Colonic mucosa (tissue), 4 donors: ENCODE results near the gene ARID1B. TPM values are rescaled to one million over a fixed set of nuclear protein-coding genes. Genes with fewer than 3 reads are reported as not detected.

ENCODE experiments used
- DNase-seq: peaks from one replicate; pipeline ENCODE4 v3.0.0-alpha.2; 2020
- H3K27ac ChIP-seq: fragments of 200-600 bp; one replicate; pipeline ENCODE4 v1.8.0; 2021
- H3K27me3 ChIP-seq: fragments of 200-600 bp; one replicate; pipeline ENCODE4 v1.8.0; 2021
- H3K36me3 ChIP-seq: fragments of 200-600 bp; one replicate; pipeline ENCODE4 v1.8.0; 2021
- H3K4me1 ChIP-seq: fragments of 200-600 bp; one replicate; pipeline ENCODE4 v1.8.0; 2021; ENCODE audit warnings: mild to moderate bottlenecking
- H3K4me3 ChIP-seq: fragments of 200-600 bp; one replicate; pipeline ENCODE4 v1.8.0; 2021
- H3K9ac ChIP-seq, 2 donors: one replicate each; pipeline ENCODE4 v1.7.0; 2013; ENCODE audit warnings: control low read depth in 2 of 2, low read depth in 2 of 2, low read length in 2 of 2
- H3K9me3 ChIP-seq: fragments of 200-600 bp; one replicate; pipeline ENCODE4 v1.8.0; 2021
- intact Hi-C: fragments of 100-400 bp; cut with DNase I; formaldehyde crosslinking; loops from one replicate; pipeline ENCODE4 v1.14.1; 2022
- total RNA-seq, 2 donors: library from RNA; stranded (reverse); fragmentation: NEBNext Ultra II Directional in 1 of 2; extraction: Animal tissue kit (Norgen Biotek cat#: 25700) in 1 of 2; gene quantifications; one replicate each; pipeline ENCODE4 v1.2.1, GENCODE V29; 2021
- TF ChIP-seq, protein P1 (sequence below): fragments of 200-600 bp; IDR thresholded peaks from one replicate; pipeline ENCODE4 v1.8.0; 2022; ENCODE audit warnings: antibody characterized with exemption, mild to moderate bottlenecking
- donor health status: healthy.
- donor health status: DM: no; HTN: no; CAD: no.
- donor health status: DM: no; HTN: no; CAD: no.

Gene ARID1B
- total RNA-seq, 2 donors from 2014 or later: 61.3 to 71.5 TPM

DNA sequence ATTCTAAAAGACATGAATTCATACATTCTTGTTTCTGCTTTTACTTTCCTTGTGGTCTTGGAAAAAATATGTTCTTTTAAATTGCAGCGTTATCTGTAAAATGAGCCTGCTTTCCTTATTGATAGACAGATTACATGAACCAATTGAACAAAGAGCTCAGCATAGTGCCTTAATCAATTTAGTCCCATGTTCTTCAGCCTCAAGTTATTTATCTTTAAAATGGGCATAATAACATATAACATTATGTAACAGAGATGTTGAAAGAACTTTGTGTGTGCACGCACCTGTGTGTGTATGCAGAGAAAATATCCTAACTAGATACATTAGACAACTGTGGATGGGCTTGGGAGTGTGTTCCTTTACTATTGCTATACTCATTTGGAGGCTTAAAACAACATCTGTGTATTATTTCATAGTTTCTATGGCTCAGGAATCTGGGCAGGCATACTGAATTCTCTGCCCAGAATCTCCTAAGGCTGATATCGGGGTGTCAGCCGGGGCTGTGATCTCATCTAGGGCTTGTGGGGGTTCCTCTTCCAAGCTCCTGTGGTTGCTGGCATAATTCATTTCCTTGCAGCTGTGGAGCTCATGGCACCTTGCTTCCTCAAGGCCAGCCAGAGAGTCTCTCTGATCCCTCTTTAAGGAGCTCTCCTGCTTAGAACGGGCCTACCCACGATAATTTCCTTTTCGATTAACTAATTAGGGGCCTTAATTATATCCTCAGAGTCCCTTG lies 194.1 kb downstream of the ARID1B start:
- no peaks in the 10 kb centered on the region for H3K4me1 ChIP-seq
- TF ChIP-seq, protein P1, sequence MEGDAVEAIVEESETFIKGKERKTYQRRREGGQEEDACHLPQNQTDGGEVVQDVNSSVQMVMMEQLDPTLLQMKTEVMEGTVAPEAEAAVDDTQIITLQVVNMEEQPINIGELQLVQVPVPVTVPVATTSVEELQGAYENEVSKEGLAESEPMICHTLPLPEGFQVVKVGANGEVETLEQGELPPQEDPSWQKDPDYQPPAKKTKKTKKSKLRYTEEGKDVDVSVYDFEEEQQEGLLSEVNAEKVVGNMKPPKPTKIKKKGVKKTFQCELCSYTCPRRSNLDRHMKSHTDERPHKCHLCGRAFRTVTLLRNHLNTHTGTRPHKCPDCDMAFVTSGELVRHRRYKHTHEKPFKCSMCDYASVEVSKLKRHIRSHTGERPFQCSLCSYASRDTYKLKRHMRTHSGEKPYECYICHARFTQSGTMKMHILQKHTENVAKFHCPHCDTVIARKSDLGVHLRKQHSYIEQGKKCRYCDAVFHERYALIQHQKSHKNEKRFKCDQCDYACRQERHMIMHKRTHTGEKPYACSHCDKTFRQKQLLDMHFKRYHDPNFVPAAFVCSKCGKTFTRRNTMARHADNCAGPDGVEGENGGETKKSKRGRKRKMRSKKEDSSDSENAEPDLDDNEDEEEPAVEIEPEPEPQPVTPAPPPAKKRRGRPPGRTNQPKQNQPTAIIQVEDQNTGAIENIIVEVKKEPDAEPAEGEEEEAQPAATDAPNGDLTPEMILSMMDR: no peak
- no peak for DNase-seq
- H3K9me3 ChIP-seq: no peaks in the 10 kb centered on the region
- intact Hi-C loops: no loop called here
- no peak overlapping the region for H3K4me3 ChIP-seq
- no peak overlapping the region for H3K27ac ChIP-seq
- H3K9ac ChIP-seq: no peak overlapping the region
- no peaks in the 10 kb centered on the region for H3K36me3 ChIP-seq
- H3K27me3 ChIP-seq: no peaks in the 10 kb centered on the region

DNA sequence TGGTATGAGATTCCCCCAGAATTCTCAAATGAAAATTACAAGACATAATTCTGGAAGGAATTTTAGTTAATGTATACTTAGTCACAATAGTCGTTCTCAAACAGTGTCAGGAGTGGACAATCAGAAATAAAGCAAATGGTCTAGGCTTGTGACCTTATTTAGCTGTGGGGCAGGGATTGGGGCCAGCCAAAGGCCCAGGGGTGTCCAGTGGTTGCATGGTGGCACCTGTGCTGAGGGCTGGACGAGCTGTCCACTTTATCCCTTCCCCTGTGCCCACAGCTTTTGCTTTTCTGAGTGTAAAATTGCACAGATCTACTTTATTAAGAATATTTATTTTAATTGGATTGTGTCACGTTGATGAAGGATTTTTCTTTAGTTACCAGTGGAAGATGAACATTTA lies 195.0 kb downstream of the ARID1B start:
- no peak for DNase-seq
- Histone ChIP-seq H3K27ac (no peak overlapping the region), H3K27me3 (no peaks in the 10 kb centered on the region), H3K4me1 (no peaks in the 10 kb centered on the region), H3K36me3 (no peaks in the 10 kb centered on the region), H3K9me3 (no peaks in the 10 kb centered on the region), H3K4me3 (no peak overlapping the region), H3K9ac (no peak overlapping the region)
- intact Hi-C loops: no loop called here
- TF ChIP-seq, protein P1: no peak

DNA sequence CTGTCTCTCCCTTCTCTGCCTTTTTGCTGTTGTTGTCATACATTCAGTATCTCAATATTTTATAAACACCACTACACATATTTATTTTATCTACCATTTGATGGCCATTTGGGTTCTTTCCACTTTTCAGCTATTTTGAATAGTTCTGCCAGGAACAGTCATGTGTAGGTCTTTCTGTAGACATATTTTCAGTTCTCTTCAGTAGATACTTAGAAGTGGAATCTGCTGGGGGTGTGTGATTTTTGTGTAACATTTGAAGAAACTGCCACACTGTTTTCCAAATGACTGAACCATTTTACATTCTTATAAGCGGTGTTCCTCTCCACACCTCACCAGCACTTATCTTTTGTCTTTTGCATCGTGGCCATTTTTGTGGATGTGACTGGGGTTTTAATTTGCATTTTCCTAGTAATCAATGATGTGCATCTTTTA lies 197.7 kb downstream of the ARID1B start:
- TF ChIP-seq, protein P1: no peak
- Histone ChIP-seq H3K27me3 (no peaks in the 10 kb centered on the region), H3K36me3 (no peaks in the 10 kb centered on the region), H3K4me1 (no peaks in the 10 kb centered on the region), H3K4me3 (no peak overlapping the region), H3K27ac (no peak overlapping the region), H3K9ac (no peak overlapping the region), H3K9me3 (no peaks in the 10 kb centered on the region)
- DNase-seq: no peak
- intact Hi-C loops: no loop called here

DNA sequence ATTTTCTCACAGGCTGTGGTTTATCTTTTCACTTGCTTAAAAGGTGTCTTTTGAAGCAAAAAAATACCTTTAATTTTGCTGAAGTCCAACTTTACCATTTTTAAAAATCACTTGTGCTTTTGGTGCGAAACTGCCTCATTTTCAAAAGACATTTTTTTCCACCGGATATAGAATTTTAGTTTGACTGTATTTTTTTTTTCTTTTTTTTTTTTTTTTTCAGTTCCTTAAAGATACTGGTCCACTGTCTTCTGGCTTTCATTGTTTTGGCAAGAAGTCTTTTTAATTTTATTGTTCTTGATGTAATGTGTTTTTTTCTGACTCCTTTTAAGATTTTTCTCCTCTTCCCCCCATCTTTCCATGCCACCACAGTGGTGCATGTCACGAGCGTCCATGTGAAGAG lies 198.2 kb downstream of the ARID1B start:
- Histone ChIP-seq H3K4me1 (no peaks in the 10 kb centered on the region), H3K9me3 (no peaks in the 10 kb centered on the region), H3K36me3 (no peaks in the 10 kb centered on the region), H3K27ac (no peak overlapping the region), H3K27me3 (no peaks in the 10 kb centered on the region), H3K9ac (no peak overlapping the region), H3K4me3 (no peak overlapping the region)
- TF ChIP-seq, protein P1: no peak
- DNase-seq: no peak
- intact Hi-C loops: no loop called here

DNA sequence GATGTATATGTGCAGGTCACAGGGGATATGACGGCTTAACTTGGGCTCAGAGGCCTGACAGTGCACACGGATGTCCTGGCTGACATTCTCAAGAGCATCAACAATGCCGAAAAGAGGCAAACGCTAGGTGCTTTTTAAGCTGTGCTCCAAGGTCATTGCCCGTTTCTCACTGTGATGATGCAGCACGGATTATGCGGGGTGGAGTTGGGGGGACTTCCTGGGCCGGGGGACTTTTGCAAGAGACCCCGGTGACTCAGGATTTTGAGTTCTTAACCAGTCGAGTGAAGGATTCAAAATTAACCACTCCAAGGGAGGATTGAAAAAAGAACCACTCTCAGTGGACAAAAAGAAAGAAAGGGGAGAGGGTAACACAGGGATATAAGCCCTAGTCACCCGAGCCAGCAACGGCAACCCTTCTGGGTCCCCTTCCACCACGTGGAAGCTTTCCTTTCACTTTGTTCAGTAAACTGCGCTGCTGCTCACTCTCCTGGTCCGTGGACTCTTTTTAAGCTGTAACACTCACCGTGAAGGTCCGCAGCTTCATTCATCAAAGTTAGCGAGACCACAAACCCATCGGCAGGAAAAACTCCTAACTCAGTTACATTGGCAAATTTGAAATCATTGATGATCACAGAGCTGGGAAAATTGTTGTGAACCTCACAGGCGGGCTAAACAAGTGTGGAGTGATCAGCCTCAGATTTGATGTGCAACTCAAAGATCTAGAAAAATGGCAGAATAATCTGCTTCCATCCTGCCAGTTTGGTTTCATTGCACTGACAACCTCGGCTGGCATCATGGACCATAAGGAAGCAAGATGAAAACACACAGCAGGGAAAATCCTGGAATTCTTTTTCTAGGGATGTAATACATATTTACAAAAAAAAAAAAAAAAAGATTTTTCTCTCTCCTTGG lies 199.3 kb downstream of the ARID1B start:
- intact Hi-C loops: no loop called here

More for the DNA sequence above, 199.3 kb downstream of the ARID1B start:
- no peak for DNase-seq
- TF ChIP-seq, protein P1: no peak
- H3K9me3 ChIP-seq: no peaks in the 10 kb centered on the region
- H3K4me1 ChIP-seq: no peaks in the 10 kb centered on the region
- H3K36me3 ChIP-seq: no peaks in the 10 kb centered on the region
- H3K27ac ChIP-seq: no peak overlapping the region
- no peaks in the 10 kb centered on the region for H3K27me3 ChIP-seq
- H3K4me3 ChIP-seq: peak overlapping the region; percentile 4
- no peak overlapping the region for H3K9ac ChIP-seq
